GM21619 (cell line): ENCODE data around the gene INTS4.
"Not testable (repeated sequence)": the region's sequence is repeated elsewhere in the genome, so short reads cannot be mapped to it uniquely, and the experiment has no call there.

Source experiments
- ATAC-seq: cut with Tn5 transposase; IDR thresholded peaks from one replicate; pipeline ENCODE4 v1.9.1; 2021; ENCODE audit not compliant: unreplicated experiment

INTS4 gene, protein sequence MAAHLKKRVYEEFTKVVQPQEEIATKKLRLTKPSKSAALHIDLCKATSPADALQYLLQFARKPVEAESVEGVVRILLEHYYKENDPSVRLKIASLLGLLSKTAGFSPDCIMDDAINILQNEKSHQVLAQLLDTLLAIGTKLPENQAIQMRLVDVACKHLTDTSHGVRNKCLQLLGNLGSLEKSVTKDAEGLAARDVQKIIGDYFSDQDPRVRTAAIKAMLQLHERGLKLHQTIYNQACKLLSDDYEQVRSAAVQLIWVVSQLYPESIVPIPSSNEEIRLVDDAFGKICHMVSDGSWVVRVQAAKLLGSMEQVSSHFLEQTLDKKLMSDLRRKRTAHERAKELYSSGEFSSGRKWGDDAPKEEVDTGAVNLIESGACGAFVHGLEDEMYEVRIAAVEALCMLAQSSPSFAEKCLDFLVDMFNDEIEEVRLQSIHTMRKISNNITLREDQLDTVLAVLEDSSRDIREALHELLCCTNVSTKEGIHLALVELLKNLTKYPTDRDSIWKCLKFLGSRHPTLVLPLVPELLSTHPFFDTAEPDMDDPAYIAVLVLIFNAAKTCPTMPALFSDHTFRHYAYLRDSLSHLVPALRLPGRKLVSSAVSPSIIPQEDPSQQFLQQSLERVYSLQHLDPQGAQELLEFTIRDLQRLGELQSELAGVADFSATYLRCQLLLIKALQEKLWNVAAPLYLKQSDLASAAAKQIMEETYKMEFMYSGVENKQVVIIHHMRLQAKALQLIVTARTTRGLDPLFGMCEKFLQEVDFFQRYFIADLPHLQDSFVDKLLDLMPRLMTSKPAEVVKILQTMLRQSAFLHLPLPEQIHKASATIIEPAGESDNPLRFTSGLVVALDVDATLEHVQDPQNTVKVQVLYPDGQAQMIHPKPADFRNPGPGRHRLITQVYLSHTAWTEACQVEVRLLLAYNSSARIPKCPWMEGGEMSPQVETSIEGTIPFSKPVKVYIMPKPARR

DNA sequence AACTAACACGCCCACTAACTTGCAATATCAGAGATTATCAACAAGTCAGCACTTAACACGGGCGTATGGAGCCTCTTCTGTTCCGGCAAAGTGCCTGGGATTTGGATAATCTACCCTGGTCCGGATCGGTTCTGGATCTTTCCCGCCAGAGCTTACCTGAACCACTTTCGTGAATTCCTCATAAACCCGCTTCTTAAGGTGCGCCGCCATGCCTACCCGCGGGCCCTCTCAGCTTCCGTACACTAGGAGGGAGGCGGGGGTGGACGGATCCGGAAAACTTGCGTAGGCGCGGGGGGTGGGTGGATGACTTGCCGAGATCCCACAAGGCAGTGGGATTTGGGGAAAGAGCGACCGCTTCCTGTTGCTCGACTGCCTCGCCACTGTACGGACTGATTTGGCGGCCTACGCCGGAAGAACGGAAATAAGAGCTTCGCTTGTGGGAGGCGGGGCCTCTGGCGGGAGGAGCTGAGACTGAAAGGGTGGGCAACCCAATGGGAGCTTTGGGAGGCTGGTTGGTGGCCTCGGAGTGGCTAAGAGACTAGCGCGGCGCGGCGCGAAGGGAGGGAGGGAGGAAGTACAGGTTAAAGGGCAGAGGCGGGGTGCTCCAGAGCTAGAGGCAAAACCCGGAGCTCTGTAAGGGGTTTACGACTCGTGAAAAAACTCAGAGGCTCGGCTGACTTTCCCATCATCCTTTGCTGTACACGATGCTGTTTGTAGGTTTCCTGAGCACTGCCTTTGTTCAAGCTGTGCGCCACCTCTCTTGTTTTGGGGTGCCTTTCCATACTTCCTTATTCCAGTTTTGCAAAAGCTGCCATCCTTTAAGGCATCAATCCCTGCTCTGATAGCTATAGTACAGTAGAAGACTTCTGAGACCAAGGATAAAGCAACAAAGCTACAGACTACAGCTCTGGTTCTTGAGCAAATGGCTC is at the start of gene INTS4:
Gene INTS4 (minus strand): TSS at position 235 of the 929 bp plus-strand sequence. CDS start 25 bp downstream, at position 210.
- peak; percentile 99 for ATAC-seq

DNA sequence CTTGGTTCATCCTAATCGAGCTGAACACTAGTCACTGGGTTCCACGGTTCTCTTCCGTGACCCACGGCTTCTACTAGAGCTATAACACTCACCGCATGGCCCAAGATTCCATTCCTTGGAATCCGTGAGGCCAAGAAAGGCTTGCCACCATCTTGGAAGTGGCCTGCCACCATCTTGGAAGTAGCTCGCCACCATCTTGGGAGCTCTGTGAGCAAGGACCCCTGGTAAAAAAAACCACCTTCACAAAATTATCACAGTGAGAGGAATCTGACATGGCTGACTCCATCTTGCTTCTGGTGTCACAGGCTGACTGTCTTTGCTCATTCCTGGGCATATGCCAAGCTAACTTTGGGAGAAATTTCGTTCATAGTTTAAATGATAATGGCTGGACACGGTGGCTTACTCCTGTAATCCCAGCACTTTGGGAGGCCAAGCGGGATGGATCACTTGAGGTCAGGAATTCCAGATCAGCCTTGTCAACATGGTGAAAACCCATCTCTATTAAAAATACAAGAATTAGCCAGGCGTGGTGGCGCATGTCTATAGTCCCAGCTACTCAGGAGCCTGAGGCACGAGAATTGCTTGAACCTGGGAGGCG is 47.5 kb upstream of the INTS4 start:
- no peak for ATAC-seq

DNA sequence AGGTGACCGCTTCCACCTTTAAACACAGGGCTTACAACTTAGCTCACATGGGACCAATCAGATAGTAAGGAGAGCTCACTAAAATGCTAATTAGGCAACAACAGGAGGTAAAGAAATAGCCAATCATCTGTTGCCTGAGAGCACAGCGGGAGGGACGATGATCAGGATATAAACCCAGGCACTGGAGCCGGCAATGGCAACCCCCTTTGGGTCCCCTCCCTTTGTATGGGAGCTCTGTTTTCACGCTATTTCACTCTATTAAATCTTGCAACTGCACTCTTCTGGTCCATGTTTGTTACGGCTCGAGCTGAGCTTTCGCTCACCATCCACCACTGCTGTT is 46.9 kb upstream of the INTS4 start:
- not testable (repeated sequence) for ATAC-seq

DNA sequence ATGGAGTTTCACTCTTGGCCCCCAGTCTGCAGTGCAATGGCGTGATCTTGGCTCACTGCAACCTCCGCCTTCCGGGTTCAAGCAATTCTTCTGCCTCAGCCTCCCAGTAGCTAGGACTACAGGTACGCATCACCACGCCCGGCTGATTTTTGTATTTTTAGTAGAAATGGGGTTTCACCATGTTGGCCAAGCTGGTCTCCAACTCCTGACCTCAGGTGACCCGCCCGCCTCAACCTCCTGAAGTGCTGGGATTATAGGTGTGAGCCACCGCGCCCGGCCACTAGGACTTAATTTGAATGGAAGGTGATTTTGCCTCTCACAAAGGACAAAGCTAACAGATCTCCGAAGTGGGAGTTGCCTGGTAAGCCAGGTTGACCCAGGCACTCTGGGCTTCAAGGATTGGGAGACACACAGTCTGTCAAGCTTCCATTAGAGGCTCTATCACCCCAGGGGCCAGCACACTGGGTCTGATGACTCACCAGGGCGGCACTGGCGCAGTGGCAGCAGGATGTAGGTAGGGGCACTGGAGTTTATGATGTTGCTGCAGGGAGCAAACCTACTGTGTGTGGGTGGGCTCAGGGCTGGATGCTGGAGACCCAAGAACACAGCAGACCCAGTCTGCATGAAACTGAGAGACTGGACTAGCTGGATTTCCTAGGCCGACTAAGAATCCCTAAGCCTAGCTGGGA is 46.4 kb upstream of the INTS4 start:
- no peak for ATAC-seq

DNA sequence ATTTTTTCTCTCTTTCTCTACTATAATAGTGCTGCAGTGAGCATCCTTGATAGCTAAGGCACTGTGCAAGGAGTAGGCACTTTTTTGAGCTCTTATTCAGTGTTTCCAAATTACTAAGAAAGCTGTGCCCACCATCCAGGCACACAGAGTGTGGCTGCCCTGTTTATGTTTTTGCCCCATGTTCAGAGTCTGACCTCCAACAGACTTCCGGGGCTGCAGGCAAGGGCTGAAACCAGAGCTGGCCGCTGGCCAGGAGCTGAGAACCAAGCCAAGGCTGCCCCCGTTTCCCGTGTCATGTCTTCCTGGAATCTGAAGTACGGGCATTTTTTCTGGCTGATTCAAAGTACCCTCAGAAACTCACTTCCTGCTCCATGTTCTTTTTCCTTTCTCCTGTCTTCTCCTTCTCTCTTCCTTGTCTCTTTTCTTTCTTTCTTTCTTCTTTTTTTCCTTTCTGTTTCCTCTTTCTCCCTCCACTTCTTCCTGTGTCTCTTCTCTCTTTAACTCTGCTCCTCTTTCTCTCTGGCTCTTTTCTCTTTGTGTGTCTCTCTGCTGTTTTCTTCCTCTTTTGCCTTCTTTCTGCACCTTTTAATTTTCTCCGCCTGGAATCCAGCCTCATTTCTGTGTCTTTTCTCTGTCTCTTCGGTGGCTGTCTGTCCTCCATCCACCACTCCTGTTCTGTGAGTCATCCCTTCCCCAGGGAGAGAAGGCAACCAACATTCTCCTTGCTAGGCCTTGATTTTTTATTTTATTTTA is 45.6 kb upstream of the INTS4 start:
- ATAC-seq, result peak; percentile 80

DNA sequence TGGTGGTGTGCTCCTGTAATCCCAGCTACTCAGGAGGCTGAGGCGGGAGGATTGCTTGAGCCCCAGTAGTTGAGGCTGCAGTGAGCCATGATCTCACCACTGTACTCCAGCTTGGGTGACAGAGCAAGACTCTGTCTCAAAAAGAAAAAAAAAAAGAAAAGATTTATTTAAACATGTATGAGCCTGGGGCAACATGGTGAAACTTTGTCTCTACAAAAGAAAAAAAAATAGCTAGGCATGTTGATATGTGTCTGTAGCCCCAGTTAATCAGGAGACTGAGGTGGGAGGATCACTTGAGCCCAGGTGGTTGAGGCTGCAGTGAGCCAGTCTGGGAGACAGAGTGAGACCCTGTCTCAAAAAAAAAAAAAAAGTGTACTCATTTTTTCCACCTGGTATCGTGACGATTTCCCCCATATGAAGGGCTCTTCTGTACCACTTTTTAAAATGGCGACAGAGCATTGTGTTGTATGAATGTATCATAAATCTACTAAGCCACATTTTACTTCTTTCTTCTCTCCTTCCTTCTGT is 45.0 kb upstream of the INTS4 start:
- ATAC-seq, result no peak

DNA sequence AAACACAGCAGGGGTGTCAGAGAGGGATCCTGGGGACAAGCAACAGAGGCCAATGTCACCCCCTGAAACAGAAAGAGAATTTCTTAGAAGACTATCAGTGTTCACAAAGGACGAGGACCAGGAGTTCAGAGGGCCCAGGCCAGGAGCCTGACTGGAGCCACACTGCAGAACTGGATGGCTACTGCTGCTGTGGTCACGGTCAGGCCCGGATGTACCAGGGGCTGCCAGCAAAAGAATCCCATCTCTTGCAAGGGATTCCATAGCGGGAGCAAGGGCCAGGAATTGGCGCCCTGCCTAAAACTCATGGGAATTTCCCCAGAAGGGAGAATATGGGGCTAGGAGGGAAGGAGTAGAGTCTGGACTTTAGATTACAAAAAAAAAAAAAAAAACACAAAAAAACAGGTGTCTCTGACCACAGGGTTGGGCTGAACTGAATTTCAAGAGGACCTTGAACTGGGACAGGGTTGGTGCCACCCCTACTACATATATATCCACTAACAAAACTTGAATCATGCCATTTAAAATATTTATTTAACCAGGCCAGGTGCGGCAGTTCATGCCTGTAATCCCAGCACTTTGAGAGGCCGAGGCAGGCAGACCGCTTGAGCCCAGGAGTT is 44.3 kb upstream of the INTS4 start:
- no peak for ATAC-seq

DNA sequence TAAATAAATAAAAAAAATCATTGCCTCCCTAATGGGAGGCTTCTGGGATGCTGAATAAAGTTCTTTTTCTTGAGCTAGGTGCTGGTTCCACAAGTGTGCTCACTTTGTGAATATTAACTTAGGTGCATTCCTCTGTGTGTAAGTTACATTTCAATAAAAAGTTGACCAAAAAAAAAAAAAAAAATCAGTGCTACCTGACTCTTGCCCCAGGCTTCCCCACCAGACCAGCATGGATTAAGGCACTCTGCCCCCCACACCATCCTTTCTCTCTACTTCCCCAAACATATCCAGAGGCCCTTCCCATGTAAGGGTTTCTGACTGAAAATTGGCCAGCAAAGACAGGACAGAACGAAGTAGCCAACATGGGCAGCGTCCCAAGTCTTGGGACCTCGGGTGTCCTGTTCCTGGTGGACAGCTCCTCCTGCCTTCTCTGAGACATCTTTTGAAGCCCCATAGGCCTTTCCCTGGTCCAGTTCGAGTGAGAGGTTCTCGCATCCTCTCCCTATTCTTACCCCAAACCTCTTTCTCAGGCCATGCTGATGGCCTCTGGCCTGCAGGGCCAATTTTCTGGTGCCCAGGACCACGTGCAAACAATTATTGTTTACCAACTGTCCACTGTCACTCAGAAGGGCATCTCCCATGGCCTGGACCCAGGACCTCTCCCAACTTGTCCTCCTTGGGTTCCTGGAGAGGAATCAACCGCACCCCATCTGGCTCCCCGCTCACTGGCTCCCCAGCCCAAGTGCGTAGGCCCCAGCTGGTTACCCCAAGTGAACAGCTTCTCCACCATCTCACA is 43.6 kb upstream of the INTS4 start:
- no peak for ATAC-seq

DNA sequence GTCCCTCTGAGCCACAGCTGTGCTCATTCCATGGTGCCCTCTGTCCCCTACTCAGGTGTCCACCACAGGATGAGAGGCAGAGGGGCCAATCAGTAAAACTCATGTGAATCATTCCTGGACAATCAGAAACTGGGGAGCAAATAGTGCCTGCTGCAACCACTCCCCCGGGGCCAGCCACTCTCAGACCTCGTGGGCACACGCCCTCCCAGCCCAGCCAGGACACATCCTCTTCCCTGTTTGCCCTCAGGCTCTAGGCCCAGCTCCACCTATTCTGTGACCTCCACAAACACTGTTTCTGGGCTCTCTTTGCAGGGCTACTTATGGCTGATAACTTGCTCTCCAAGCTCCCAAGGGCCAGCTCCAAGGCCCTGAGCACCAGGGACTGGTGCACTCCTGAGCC is 42.6 kb upstream of the INTS4 start:
- no peak for ATAC-seq

DNA sequence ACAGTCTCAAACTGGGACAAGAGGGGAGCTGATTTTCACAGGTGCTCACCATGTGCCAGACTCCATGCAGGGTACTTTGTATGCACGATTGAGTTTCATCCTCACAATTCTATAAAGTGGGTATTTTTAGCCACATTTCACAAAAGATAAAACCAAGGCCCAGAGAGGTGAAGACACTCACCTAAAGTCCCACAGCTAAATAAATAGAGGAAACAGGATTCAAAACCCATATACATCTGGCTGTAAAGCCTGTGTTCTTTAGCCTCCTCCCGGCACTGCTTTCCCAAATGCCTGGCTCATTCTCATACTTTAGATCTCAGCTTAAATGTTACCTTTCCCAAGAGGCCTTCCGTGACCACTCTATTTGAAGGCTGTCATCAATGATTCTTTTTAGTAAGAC is 41.8 kb upstream of the INTS4 start:
- no peak for ATAC-seq

DNA sequence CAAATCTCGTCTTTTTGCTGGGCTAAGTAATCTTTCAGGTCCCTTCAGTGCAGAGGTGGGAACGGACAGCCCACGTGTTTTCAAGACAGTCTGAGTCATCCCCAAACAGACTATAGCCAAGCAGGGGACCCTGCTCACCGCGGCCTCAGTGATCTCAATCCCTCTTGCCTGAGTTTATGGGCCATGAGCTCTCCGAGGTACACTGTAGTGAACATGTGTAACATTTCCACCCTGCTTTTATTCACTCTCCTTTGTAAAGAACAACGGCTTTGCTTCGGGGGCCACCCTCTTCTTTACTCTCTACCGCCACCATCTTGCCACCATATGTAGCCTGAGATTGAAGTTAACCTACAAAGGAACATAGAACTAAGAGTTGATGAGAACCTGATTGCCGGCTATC is 40.2 kb upstream of the INTS4 start:
- no peak for ATAC-seq

DNA sequence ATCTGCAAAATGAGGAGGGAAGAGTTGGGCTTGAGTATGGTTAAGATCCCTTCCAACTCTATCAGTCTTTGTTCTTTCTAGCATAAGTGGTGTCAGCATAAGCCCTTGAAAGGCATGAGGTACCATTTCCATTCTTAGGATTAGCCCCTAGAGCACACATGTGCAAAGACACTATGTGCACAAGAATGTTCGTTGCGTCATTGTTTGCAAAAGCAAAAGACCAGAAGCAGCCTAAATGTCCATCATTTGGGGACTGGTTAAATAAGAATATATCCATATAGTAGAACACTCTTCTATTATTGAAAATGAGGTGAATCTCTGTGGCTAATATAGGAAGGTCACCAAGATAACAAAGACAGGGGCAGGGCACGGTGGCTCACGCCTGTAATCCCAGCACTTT is 38.6 kb upstream of the INTS4 start:
- no peak for ATAC-seq

DNA sequence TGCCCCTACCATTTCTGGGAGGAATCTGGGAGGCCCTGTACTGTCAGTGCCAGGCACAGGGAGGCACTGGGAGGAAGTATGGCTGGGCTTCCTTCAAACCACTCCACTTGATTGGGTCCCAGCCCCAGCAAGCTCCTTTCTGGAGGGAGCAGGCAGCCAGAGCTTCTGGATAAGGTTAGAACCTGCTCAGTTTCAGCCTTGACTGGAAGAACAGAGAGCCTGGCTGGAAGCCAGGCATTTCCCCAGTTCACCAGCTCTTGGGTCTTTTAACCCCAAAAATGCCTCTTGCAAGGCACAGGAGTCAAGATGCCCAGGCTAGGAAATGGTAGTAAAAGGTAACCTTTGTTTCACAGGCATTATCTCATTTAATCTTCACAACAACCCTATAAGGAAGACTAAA is 37.6 kb upstream of the INTS4 start:
- ATAC-seq, result peak; percentile 14

DNA sequence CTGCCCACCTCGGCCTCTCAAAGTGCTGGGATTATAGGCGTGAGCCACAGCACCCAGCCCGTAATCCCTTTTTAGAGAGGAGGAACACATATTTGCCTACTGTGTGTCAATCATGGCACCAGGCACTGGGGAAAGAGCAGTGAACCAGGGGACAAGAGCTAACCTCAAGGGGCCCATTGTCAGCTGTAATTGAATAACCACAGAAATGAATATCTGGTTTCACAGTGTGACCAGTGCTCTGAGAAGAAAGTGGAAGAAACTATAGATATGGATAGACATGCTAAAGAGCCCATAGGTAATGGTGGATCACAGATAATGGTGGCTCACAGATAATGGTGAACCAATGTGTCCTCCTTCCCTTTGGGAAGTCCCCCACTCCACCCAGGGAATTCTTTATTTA is 37.2 kb upstream of the INTS4 start:
- peak; percentile 87 for ATAC-seq

DNA sequence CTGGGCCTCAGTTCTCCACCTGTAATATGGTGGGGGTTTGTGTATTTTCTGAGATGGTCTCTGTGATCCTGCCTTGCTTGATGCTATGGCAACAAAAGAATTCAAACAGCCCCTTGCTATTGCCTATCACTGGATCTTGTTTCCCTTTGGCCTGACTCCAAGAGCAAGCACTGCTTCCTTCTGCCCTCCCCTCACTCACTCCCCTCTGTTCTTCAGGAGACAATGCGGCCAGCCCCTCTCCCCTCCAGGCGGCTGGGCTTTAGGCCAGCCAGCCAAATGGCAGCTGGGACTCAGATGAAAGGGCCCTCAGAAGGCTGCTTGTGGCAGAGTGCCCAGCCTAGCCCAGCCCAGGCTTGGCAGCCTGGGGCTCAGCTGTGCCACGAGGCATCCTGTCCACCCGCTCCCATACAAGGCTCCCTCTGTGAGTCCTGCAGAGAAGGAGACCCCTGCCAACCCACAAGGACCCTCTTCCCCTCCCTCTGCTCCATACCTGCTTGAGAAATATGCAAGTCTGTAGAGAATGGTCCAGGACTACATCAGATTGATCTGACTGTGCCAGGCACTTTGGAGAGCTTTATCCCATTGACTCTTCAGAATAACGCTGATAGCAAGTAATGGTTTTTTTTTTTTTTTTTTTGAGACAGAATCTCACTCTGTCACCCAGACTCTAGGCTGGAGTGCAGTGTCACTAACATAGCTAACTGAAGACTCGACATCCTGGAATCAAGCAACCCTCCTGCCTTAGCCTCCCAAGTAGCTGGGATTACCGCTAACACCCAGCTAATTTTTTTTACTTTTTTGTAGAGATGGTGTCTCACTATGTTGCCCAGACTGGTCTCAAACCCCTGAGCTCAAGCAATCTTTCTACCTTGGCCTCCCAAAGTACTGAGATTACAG is 36.2 kb upstream of the INTS4 start:
- ATAC-seq, result no peak

DNA sequence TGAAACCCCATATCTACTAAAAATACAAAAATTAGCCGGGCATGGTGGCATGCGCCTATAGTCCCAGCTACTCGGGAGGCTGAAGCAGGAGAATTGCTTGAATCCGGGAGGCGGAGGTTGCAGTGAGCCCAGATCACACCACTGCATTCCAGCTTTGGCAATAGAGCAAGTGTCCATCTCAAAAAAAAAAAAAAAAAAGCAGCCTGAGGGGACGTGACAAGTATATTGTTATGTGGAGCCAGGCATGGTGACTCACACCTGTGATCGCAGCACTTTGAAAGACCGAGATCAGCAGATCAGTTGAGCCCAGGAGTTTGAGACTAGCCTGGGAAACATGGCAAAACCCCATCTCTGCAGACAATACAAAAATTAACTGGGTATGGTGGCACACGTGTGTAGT is 34.0 kb upstream of the INTS4 start:
- ATAC-seq, result not testable (repeated sequence)

DNA sequence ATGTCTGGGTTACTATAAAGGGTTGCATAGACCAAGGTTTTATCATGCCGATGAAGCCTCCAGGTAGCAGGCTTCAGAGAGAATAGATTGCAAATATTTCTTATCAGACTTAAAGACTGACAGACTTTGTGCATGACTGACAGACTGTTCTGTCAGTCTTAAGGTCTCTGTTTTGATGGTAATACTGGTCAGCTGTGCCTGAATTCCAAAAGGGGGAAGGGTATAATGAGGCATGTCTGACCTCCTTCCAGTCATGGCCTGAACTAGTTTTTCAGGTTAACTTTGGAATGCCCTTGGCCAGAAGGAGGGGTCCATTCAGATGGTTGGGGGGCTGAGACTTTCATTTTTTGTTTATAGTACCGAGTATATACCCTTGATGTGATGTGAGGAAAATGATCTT is 33.3 kb upstream of the INTS4 start:
- ATAC-seq, result no peak
